Measurements from ENCODE around the gene IFNL1. TPM values are rescaled to one million over a fixed set of nuclear protein-coding genes. Genes with fewer than 3 reads are reported as not detected.
"Not testable (repeated sequence)": the region's sequence is repeated elsewhere in the genome, so short reads cannot be mapped to it uniquely, and the experiment has no call there.

Gene IFNL1
- total RNA-seq, 1 donor from 2014 or later, result not detected

DNA sequence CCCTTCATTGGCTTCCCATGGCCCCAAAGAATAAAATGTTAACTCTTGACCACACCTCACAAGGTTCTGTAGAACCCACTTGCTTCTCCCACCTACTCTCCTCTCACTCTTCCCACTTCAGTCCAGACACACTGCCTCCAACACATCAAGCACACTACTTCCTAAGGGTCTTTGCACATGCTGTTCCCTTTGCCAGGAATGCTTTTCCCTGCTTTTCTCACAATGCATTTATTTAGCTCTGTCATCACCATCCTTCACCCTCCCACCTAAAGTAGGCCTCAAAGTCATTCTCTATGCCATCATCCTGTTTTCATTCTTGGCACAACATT, 7.9 kb downstream of the IFNL1 start:
- no peak for DNase-seq (ENCODE audit: low read depth)
- H3K4me3 ChIP-seq (ENCODE audit: low read depth, low read length), result no peak overlapping the region
- TF ChIP-seq CTCF (conservative IDR thresholded peaks at IDR 0.05; ENCODE audit: low read depth, low read length), result no peak

- DNase-seq (ENCODE audit: low read depth), result no peak
- TF ChIP-seq CTCF (conservative IDR thresholded peaks at IDR 0.05; ENCODE audit: low read depth, low read length), result no peak
- no peak overlapping the region for H3K4me3 ChIP-seq (ENCODE audit: low read depth, low read length)
Measured at GRCh38 chr19:39304701-39305571, 8.7 kb downstream of the IFNL1 start.

GRCh38 chr19:39306075-39306474, 9.9 kb downstream of the IFNL1 start:
- no peak for DNase-seq (ENCODE audit: low read depth)
- TF ChIP-seq CTCF (conservative IDR thresholded peaks at IDR 0.05; ENCODE audit: low read depth, low read length), result no peak
- no peak overlapping the region for H3K4me3 ChIP-seq (ENCODE audit: low read depth, low read length)

GRCh38 chr19:39307046-39307821, 11.0 kb downstream of the IFNL1 start:
- no peak for TF ChIP-seq CTCF (conservative IDR thresholded peaks at IDR 0.05; ENCODE audit: low read depth, low read length)
- H3K4me3 ChIP-seq (ENCODE audit: low read depth, low read length), result no peak overlapping the region

DNA sequence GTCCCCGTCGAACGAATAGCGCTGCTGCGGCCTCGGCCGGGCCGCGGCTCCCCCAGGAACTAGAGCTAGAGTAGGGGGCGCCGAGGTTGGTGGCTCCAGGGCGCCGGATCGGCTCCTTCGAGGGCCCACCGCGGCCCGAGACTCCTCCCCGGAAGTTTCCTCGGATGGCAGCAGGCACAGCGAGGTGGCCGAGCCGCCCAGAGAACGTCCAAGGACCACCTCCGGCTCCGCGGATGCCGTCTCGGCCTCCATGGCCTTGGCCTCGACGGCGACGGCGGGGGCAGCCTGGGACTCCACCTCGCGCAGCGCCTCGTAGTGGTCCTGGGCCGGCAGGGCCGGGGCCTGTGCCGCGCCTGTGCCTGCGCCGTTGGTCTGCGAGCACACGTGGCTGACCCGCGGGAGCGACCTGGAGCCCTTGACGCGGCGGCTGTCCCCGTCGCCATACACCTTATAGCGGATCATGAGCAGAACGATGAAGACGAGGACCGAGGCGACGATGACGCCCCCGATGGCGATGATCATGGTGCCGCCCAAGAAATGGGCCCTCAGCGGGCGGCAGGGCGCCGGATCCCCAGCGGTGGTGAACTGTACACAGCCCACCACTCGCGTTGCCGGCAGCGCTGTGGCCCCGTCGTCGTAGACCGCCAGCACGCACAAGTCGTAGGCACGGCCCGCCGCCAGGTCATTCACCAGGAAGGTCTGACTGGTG, 11.8 kb downstream of the IFNL1 start:
- no peak for DNase-seq (ENCODE audit: low read depth)
- TF ChIP-seq CTCF (conservative IDR thresholded peaks at IDR 0.05; ENCODE audit: low read depth, low read length), result no peak
- H3K4me3 ChIP-seq (ENCODE audit: low read depth, low read length), result no peak overlapping the region

More at GRCh38 chr19:39307046-39307821, 11.0 kb downstream of the IFNL1 start:
- no peak for DNase-seq (ENCODE audit: low read depth)

DNA sequence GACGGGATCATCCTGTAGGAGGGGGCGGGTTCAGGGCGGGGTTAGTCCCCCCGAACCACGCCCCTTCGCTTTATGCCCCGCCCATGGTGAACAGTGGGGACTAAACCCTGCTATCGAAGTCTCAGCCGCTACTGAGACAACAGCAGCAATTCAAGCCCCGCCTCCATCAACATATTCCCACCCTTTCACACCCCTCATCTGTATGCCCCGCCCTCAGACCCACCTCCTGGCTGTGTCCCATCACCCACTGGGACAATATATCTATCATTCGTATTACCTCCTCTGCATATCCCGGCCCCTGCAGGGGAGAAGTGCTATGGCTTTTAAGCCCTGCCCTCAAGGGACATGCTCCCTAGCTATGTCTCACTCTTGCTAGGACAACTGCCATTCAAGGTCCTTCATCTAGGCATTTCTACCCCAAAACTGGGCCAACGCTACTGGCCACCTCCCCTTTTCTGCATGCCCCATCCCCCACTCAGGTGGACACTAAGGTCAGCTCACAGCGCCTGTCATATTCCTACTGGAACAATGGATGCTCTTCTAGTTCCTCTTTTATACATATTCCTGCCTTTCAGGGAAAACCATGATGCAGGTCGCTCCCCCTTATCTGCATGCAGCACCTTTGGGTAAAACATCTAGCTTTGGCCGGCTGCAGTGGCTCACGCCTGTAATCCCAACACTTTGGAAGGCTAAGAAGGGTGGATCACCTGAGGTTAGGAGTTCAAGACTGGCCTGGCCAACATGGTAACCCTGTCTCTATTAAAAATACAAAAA, 12.5 kb downstream of the IFNL1 start:
- no peak for TF ChIP-seq CTCF (conservative IDR thresholded peaks at IDR 0.05; ENCODE audit: low read depth, low read length)
- no peak for DNase-seq (ENCODE audit: low read depth)
- no peak overlapping the region for H3K4me3 ChIP-seq (ENCODE audit: low read depth, low read length)

DNA sequence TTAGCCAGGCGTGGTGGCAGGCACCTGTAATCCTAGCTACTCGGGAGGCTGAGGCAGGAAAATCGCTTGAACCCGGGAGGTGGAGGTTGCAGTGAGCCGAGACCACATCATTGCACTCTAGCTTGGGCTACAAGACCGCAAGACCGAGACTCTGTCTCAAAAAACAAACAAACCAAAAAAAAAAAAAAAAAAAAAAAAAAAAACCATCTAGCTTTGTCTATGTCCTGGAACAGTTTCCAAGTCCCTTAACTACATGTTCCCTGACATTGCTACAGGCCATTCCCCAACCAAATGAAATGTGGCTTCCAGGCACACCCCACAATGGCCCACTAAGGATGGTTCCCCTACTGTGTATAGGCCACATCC, 13.1 kb downstream of the IFNL1 start:
- not testable (repeated sequence) for H3K4me3 ChIP-seq (ENCODE audit: low read depth, low read length); DNase-seq (ENCODE audit: low read depth)

Measured in epithelial cell of proximal tubule (primary cell).